GM21825 (cell line): ENCODE results near the gene KLK2.

Experiments used
- ATAC-seq: cut with Tn5 transposase; IDR thresholded peaks from one replicate; pipeline ENCODE4 v1.9.1; 2021; ENCODE audit warnings: mild to moderate bottlenecking, moderate library complexity; ENCODE audit not compliant: unreplicated experiment

The KLK2 gene

DNA sequence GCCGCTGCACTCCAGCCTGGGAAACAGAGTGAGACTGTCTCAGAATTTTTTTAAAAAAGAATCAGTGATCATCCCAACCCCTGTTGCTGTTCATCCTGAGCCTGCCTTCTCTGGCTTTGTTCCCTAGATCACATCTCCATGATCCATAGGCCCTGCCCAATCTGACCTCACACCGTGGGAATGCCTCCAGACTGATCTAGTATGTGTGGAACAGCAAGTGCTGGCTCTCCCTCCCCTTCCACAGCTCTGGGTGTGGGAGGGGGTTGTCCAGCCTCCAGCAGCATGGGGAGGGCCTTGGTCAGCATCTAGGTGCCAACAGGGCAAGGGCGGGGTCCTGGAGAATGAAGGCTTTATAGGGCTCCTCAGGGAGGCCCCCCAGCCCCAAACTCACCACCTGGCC, at the start of gene KLK2:
Gene KLK2, plus strand, starts transcription at position 384 of the 400 bp plus-strand sequence. CDS start 35 bp downstream, outside the sequence.
- ATAC-seq = no peak

DNA sequence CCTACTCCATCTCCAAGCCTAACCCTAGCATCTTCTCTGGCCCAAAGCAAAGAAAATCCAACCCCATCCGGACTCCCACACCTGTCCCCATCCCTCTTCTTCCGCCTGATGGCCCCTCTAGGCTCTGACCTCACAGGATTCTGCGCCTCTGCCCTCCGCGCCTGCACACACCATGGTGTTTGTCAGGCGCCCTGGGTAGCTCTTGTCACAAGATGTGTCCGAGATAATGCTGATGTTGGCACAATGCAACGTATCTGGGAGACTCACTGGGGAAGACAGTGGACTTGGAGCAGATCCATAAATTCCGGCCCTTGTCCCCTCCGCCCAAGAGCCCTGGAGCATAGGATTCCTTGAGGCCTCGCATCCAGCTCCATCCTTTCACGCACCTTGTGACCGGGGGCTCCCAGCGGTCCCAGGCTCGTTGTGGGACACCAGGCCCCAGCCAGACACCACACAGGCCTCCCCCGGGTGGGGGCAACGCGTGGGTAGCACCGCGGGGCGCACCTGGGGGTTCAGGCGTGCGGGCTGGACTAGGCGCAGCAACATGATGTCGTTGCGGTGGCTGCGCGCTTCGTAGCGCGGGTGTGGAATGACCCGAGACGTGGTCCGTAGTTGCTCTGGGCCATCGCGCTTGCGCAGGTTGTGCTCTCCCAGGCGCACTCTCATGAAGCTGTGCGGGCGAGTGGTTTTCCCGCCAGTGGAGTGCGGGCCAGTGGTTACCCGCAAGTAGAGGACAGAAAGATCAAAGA, 46.6 kb upstream of the KLK2 start:
- no peak for ATAC-seq

DNA sequence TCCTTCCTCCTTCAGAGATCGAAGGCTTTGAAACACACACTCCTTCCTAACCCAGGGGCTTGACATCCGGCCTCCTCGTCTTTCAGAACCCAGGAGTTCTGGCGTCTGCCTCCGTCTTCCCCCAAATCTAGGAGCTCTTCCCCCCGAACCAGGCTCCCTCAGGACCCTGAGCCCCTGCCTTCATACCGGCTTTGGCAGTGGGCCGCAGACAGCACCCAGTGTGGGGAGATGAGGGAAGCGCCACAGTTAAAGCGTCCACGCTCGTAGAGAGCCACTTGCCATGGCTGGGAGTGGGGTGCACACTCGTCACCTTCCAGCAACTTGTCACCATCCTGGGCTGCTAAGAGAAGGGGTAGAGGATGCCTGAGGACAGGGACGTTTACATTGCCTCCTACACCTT, 45.8 kb upstream of the KLK2 start:
- ATAC-seq = no peak

DNA sequence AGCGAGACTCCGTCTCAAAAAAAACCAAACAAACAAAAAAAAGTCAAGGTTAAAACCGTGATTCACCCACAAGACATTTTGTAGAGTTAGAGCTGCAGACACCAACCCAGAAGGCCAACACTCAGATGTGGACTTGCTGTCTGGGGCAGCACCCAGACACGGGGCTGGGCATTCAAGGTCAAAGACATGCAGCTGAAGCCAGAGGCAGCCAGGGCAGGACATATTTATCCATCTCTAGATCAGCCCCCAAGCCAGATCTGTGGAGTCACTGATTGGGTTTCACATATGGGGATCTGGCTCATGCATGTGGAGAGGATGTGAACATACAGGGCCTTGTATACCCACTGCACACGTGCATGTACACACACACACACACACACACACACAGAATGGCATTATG, 43.4 kb upstream of the KLK2 start:
- ATAC-seq = no peak

DNA sequence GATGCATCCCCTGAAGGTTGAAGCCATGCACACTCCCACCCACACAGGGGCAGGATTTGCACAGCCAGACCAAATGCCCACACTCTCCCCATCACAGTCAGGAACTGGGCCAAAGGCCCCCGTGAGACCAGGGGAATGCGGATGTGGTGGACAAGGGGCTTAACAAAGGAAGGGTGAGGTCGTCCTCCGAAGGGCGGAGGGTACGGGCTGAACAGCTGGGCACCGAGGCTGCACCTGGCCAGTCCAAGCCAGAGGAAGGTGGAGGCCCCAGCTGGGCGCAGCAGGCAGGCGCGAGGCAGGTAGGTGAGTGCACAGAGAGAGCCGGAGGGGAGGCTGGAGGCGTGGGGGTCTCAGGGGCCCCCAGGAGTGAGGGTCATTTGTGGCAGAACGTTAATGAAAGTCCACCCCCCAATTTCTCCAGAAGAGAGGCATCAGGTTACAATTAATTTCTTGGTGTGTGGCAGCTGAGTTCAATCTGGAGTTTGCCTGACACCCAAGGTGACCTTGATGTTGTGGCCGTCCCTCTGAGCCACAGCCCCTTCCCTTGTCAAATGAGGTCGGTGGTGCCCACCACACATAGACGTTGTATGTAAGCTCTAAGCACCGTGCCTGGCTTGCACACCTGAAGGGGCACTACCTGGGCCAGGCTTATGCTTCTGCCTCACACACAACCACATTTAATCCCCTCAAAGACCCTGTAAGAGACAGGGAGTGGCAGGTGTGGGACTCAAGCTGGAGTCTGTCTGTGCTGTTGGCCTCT, 42.8 kb upstream of the KLK2 start:
- no peak for ATAC-seq

DNA sequence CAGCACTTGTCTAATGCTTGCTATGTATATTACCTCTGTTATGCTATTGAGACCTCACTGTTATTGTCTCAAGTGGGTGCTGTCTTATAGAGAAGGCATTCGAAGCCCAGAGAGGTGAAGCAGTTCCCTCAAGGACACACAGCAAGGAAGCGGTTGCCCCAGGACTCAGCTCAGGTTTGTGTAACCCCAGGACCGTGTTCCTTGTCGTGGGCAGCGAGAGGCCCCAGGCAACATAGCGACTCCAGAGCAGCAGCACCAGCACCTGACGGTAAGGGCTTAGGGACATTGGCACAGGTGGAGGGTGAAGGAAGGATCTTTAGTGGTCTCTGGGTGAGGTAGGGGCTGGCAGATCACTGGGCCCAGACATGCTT, 42.2 kb upstream of the KLK2 start:
- no peak for ATAC-seq

DNA sequence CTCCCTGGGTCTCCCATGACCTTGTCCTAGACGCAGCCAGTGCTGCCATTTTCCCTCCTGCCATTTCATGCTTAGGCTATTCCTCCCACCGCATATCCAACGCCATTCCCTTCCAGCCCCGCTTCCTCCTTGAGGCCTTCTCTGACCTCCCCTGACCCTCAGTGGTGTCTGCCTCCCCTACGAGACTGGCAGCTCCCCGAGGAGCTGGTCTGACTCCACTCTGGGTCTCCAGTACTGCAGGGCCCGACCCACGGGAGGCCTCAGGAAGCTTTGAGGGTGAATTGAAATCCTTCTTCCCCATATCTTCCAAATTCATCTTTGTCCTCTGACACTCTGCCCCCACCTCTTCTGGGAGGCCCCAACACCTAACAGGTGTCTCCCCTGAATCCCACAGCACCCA, 40.6 kb upstream of the KLK2 start:
- ATAC-seq = no peak

DNA sequence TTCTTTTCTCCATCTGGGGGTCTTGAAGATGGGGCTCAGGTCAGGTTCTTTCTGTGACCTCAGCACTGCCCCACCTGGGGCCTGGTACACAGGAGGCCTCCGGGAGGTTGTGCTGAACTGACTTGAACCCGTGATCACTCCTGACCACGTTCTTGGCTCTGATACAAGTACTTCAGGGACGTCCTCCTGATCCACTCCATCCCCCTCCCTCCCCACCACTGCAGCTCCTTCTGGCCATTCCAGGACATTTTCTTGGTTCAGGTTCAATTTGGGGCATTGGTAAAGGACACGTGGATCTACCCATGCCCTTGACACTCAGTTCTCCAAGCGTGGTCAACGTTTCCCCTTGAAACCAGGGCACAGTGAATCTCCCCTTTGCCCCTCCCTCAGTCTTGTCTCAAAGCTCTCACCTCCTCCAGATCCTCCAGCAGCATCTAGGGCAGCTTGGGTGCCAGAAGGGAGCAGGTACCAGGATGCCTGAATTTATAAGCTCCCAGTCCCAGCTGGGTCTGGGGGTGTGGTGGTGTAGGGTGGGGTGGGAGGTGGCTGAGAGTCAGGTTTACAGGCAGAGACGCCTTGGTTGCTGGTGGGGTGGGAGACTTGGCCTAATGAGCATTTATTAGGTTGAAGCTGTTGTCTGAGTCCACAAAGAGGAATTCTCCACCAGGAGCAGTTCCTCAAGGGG, 40.0 kb upstream of the KLK2 start, which contains the start of gene KLK15:
Gene KLK15, minus strand, starts transcription at position 458 of the 685 bp plus-strand sequence. CDS start 2,082 bp downstream, outside the sequence.
- no peak for ATAC-seq

DNA sequence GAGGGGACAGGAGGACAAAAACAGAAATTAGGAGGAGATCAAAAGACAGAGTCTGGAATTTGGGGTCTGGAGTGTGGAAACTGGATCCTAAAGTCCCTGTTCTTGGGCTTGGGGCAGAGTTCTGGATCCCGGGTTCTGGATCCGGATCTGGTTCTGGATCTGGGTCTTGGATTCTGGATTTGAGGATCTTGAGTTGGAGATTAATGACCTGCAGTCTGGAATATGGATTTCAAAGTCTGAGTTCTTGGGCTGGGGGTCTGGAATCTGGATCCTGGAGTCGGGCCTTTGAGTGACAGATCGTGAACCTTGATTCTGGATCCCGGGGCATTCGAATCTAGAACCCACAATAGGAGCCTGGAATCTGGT, 39.5 kb upstream of the KLK2 start:
- no peak for ATAC-seq

DNA sequence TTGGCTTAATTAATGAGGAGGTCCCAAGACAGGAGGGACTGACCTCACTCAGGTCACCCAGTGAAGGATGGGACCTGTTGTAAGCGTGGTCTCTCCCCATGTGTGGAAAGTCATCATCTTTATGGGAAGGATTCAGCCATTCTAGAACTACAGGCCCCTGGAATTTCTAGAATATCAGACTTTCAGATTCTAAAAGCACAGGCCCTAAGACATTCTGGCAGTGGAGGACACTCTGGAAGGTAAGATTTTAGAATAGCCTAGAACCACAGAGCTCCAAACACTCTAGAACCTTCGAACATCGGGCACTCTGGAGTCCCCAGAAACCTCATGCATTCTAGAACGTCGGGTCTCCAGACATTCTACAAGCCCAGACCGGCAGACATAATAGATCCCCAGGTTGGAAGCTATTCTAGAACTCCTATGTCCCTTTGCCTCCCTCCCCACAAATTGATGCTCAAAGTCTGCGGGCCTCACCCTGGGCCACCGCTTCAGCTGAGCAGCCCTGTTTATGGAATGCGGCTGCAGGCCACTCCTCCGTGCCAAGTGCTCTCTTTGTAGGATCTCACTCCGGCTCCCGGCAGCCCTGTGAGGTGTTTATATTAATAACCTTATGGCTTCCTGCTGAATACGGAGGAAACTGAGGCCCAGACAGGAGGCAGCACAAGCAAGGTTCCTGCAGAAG, 38.0 kb upstream of the KLK2 start:
- ATAC-seq = no peak

DNA sequence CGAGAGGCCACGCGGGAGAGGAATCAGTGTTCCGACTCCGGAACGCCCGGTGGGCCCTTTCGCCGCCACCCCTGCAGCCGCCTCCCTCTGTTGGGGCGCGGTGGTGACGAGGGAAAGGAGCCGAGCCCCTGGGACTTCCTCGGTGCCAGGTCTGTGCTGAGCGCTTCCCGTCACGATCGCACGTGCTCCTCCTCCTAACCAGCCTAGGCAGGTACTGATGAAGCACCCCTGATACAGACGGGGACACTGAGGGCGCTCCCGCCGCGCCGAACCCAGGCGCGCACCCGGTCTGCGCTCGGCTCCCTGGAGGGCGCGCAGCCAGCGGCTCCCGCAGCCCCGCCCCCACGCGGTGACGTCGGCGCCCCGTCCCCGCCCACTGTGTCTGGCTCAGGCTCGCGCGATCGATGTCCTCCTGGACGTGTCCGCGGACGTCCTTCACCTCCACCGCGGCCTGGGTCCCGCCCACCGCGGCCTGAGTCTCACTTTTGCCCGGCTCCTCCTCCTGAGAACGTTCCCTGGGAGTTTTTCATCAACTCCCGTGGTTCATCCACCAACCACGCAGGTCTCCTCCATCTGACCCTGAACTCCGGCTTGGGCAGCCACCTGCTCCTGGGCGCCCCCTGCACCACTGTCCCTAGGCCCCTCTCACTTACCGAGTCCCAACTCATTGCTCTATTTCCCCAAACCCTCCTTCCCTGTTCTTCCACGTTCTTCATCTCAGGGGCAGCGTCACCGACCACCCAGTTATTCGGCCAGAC, 37.3 kb upstream of the KLK2 start:
- ATAC-seq = peak; percentile 82

DNA sequence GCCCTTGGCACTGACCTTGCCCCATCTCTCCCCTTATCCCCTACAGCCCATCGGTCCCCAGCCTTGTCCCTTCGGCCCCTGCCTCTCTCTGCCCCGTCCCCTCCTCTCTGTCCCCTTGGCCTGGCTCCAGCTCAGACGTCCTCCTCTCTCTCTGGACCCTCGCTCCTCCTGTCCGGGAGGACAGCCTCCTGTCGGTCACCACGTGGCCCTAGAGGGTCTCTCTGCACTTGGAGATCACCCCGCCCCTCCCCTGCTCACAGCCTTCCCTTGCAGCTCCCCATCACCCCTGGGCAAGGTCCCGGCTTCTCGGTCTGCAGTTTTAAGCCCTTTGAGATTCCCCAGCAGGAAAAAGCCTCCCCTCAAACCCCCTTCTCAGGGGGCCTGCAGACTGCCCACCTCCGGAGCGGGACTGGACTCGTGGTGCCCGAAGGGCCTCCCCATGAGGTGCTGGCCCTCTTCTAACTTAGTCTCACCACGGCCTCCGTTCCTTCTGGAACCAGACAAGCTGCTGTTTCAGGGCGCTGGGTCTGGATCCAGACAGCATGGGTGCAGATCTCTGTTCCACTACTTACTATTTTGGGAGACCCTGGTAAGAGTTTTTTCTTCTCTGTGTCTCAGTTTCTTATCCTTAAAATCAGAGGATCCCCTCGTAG, 36.6 kb upstream of the KLK2 start:
- ATAC-seq = no peak

DNA sequence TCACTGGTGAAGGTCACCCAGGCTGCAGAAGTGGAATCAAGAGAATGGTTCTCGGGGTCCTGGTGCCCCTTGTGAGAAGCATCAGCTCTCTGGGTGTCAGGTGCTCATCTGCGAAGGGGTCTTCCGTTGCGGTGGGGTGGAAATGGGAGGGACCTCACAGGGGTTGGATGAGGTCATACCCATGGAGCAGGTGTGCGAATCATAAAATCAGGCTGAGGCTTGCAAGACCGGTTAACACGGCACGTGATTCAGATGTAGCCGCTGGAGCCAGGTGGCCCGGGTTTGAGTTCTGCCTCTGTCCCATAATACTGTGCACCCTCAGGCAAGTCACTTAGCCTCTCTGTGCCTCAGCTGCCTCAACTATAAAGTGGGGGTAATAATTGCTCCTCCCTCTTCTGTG, 35.9 kb upstream of the KLK2 start:
- ATAC-seq = no peak

DNA sequence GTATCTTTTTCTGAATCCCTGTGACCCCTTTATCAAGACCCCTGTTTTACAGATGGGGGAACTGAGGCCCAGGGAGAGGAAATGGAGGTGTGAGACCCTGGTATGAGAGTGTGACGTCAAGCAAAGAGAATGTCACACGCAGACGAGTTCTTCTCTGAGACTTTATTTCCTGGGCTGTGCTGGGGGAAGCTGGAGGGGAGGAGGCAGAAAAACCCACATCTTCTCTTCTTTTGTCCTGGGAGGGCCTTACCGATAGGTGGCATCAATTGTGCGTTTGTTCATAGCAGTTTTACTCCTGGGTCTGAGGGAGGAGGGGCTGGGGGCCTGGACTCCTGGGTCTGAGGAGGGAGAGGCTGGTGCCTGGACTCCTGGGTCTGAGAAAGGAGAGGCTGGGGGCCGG, 35.0 kb upstream of the KLK2 start:
- no peak for ATAC-seq

DNA sequence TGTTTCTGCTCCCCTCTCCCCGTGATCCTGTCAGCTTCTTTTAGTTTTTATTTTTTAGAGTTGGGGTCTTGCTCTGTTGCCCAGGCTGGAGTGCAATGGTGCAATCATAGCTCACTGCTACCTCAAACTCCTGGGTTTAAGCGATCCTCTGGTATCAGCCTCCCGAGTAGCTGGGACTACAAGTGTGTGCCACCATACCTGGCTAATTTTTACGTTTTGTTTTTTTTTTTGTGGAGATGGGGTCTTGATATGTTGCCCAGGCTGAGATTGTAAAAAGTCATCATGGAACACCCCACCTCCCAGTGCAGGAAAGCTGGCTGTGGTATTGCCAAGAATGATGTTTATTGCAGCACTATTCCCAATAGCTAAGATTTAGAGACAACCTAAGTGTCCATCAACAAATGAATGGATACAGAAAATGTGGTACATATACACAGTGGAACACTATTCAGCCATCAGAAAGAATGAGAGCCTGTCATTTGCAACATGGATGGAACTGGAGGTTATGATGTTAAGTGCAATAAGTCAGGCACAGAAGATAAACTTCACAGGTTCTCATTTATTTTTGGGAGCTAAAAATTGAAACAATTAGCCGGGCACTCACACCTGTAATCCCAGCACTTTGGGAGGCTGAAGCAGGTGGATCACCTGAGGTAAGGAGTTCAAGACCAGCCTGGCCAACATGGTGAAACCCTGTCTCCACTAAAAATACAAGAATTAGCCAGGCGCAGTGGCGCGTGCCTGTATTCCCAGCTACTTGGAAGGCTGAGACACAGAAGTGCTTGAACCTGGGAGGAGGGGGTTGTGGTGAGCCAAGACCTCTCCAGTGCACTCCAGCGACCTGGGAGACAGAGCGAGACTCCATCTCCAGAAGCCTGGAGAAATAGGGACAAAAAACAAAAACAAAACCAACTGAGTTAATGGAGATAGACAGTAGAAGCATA, 33.3 kb upstream of the KLK2 start:
- no peak for ATAC-seq

DNA sequence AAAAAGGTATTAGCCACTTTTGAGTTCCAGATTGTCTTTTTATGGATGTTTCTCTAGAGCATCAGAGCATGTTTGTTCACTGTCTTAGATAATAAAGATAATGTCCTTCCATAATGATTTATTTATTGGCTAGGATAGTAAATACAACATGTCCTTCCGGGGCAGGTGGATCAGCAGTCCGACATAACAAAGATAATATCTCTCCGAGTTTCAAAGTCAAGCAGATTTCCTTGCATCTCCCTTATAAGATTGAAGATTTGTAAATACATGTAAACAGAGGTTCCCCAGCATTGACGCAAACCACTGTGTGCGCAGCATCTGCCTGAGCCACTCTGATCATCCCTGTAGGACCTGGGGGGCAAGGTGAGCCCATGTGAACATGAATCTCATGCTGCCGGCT, 31.1 kb upstream of the KLK2 start:
- ATAC-seq = no peak

DNA sequence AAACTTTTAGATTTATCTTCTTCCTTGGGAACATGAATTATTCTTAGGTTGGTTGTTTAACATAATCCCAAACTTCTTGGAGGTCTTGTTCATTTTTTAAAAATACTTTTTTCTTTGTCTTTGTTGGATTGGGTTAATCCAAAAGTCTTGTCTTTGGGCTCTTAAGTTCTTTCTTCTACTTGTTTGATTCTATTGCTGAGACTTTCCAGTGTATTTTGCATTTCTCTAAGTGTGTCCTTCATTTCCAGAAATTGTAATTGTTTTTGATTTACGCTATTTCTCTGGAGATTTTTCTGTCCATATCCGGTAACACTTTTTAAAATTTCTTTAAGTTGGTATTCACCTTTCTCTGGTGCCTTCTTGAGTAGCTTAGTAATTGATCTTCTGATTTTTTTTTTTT, 30.0 kb upstream of the KLK2 start:
- no peak for ATAC-seq

DNA sequence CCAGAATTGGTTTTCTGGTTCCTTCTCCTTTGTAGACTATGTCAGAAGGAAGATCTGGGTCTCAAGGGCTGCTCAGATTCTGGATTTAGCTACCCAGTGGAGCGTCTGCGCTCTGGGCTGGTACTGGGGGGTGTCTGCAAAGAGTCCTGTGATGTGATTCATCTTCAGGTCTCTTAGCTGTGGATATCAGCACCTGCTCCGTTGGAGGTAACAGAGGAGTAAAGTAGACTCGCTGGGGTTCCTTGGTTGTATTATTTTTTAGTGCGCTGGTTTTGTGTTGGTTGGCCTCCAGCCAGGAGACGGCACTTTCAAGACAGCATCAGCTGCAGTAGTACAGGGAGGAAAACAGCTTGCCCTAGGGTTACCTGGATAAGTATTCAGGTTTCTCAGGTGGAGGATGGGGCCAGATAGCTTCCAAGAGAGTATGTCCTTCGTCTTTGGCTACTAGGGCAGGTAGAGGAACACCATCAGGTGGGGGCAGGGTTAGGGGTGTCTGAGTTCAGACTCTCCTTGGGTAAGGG, 29.5 kb upstream of the KLK2 start:
- ATAC-seq = no peak
